Activated CD4-positive, alpha-beta T cell treated with anti-CD3 and anti-CD28 coated beads, Interleukin-2, amount 50 U/mL, for 16 hours (primary cell): Measurements from ENCODE around the gene PPP2R2C.

Experiments
- DNase-seq: peaks from one replicate; pipeline ENCODE4 v3.0.0-alpha.2; 2020

PPP2R2C gene

GRCh38 chr4:6446538-6447451 is 25.6 kb downstream of the PPP2R2C start:
- DNase-seq = no peak

- DNase-seq = no peak
Observed at GRCh38 chr4:6446130-6446482, 26.3 kb downstream of the PPP2R2C start.

- no peak for DNase-seq
Observed at GRCh38 chr4:6445403-6446129, 26.8 kb downstream of the PPP2R2C start.

- no peak for DNase-seq
Observed at GRCh38 chr4:6444582-6444981, 27.8 kb downstream of the PPP2R2C start.

- DNase-seq = no peak
Observed at GRCh38 chr4:6443035-6444023, 29.1 kb downstream of the PPP2R2C start.

GRCh38 chr4:6442555-6442954 is 29.9 kb downstream of the PPP2R2C start:
- DNase-seq = no peak

- DNase-seq = no peak
Observed at GRCh38 chr4:6441758-6442157, 30.7 kb downstream of the PPP2R2C start.

- DNase-seq = no peak
Observed at GRCh38 chr4:6441202-6441582, 31.2 kb downstream of the PPP2R2C start.

- no peak for DNase-seq
Observed at GRCh38 chr4:6440506-6441201, 31.8 kb downstream of the PPP2R2C start.

- DNase-seq = no peak
Observed at GRCh38 chr4:6439120-6439762, 33.2 kb downstream of the PPP2R2C start.

- DNase-seq = no peak
Observed at GRCh38 chr4:6437826-6438238, 34.6 kb downstream of the PPP2R2C start.

- DNase-seq = no peak
Observed at GRCh38 chr4:6435010-6435409, 37.4 kb downstream of the PPP2R2C start.

- DNase-seq = no peak
Observed at GRCh38 chr4:6430927-6431326, 41.5 kb downstream of the PPP2R2C start.

- DNase-seq = no peak
Observed at GRCh38 chr4:6427439-6428090, 44.8 kb downstream of the PPP2R2C start.

GRCh38 chr4:6426571-6427438 is 45.6 kb downstream of the PPP2R2C start:
- no peak for DNase-seq

GRCh38 chr4:6425911-6426310 is 46.5 kb downstream of the PPP2R2C start:
- no peak for DNase-seq

GRCh38 chr4:6425336-6425735 is 47.1 kb downstream of the PPP2R2C start:
- DNase-seq = no peak

GRCh38 chr4:6424425-6424824 is 48.0 kb downstream of the PPP2R2C start:
- no peak for DNase-seq

- no peak for DNase-seq
Observed at GRCh38 chr4:6423575-6423974, 48.8 kb downstream of the PPP2R2C start.

- no peak for DNase-seq
Observed at GRCh38 chr4:6422866-6423265, 49.5 kb downstream of the PPP2R2C start.
